Vagina (tissue), 2 donors: ENCODE data around the gene CAMTA2.

Experiments
- POLR2A ChIP-seq, 2 donors: fragments of 450-650 bp; IDR thresholded peaks; one replicate each; pipeline ENCODE4 v1.6.1; 2017; ENCODE audit warnings: antibody characterized with exemption in 2 of 2, mild to moderate bottlenecking in 2 of 2, moderate library complexity in 2 of 2
- TF ChIP-seq, protein P1 (sequence below), 3 experiments: fragments of 450-650 bp in 2 of 3; fragments of 200-600 bp in 1 of 3; sonication (generic) in 1 of 3; IDR thresholded peaks; one replicate each; pipeline ENCODE4 v1.5.1; 2017 to 2019; ENCODE audit warnings: antibody characterized with exemption in 3 of 3, mild to moderate bottlenecking in 2 of 3, moderate library complexity in 2 of 3

DNA sequence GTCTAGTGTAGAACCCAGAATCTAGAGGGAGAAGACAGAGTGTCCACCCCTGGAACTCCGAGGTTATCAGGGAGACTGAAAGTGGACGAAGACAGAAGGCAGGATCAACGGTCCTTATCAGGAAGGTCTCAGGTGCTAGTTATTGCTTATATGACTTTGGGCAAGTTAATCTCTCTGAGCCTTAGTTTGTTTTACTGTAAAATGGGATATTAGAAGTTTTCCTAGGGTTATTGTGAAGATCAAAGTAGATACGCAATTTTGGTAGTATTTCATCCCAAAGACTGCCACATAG, 46.2 kb downstream of the CAMTA2 start:
- TF ChIP-seq, protein P1, sequence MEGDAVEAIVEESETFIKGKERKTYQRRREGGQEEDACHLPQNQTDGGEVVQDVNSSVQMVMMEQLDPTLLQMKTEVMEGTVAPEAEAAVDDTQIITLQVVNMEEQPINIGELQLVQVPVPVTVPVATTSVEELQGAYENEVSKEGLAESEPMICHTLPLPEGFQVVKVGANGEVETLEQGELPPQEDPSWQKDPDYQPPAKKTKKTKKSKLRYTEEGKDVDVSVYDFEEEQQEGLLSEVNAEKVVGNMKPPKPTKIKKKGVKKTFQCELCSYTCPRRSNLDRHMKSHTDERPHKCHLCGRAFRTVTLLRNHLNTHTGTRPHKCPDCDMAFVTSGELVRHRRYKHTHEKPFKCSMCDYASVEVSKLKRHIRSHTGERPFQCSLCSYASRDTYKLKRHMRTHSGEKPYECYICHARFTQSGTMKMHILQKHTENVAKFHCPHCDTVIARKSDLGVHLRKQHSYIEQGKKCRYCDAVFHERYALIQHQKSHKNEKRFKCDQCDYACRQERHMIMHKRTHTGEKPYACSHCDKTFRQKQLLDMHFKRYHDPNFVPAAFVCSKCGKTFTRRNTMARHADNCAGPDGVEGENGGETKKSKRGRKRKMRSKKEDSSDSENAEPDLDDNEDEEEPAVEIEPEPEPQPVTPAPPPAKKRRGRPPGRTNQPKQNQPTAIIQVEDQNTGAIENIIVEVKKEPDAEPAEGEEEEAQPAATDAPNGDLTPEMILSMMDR (IDR thresholded peaks at IDR 0.05), result no peak
- no peak for TF ChIP-seq POLR2A (IDR thresholded peaks at IDR 0.05)
